Stimulated activated CD8-positive, alpha-beta memory T cell treated with anti-CD3 and anti-CD28 coated beads, Interleukin-2, amount 100 ng/mL, for 1 hour (primary cell): ENCODE data around the gene ZNF543.
"Not testable (repeated sequence)": the region's sequence is repeated elsewhere in the genome, so short reads cannot be mapped to it uniquely, and the experiment has no call there.

Source experiments
- DNase-seq, 2 donors: peaks; one replicate each; pipeline ENCODE4 v3.0.0-alpha.2; 2020; ENCODE audit warnings: low read depth in 2 of 2

Gene ZNF543

GRCh38 chr19:57320180-57321084 lies at the start of gene ZNF543:
ZNF543 (plus strand) TSS chr19:57320472; CDS start chr19:57320854, 382 bp downstream.
- DNase-seq = peak; percentile 85 to 87

DNA sequence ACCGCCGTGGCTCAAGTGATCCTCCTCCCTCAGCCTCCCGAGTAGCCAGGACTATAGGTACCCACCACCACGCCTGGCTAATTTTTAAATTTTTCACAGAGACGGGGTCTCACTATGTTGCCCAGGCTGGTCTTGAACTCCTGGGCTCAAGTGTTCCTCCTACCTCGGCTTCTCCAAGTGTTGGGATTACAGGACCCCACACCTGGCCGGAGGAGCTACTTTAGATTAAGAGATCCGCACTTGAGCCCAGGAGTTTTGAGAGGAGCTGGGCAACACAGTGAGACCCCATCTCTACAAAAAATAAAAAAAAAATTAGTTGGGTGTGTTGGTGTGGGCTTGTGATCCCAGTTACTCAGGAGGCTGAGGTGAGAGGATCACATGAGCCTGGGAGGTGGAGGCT lies 49.0 kb upstream of the ZNF543 start:
- no peak for DNase-seq

GRCh38 chr19:57273014-57273413 lies 47.3 kb upstream of the ZNF543 start:
- no peak for DNase-seq

GRCh38 chr19:57276430-57276829 lies 43.8 kb upstream of the ZNF543 start:
- no peak for DNase-seq

DNA sequence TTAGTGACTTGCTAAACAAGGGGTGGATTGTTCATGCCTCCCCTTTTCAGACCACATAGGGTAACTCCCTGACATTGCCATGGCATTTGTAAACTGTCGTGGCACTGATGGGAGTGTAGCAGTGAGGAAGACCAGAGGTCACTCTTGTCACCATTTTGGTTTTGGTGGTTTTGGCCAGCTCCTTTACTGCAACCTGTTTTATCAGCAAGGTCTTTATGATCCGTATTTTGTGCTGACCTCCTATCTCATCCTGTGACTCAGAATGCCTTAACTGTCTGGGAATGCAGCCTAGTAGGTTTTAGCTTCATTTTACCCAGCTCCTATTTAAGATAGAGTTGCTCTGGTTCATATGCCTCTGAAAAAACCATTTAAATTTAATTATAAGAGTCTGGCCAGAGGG lies 41.8 kb upstream of the ZNF543 start:
- not testable (repeated sequence) for DNase-seq

GRCh38 chr19:57279418-57280164 lies 40.7 kb upstream of the ZNF543 start:
- DNase-seq = peak; percentile 52 to 61

DNA sequence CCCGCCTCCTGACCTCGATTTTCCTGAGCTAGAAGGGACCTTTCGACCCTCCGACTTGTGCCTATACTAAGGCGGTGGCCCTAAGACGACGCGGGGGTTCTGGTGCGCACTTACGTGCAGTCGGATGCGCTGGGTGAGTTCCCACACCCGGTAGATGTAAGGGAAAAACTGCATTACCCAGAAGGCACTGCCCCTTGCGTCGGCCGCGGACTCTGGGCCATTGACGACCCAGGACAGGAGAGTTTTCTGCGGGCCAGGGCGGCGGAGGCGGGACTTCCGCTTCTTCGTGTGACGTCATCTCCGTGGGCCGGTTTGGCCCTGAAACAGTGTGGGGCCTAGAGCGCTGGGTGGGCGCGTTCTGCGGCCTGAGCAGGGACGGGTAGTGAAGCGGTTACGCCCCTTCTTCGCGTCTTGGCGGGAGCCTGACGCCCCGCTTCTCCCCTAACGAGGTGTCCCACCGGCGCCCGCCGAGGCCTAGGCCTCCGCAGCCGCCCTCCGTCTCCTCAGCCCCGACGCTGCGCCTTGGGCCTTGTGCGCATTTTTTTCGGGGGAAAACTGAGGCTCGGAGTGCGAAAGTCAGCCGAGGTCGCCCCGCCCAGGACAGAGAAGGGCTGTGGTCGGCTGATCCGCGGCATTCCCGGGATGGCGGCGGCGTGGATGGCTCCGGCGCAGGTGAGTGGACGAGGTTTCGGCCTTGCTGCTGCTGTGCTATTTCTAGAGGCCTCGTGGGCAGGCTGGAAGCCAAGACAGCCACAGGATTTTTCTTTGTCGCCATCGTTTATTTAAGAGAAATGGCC lies 39.9 kb upstream of the ZNF543 start, which contains the start of gene ZNF460:
Gene ZNF460, plus strand, starts transcription at position 321 of the 797 bp plus-strand sequence. Its CDS starts 322 bp downstream, at position 643.
- DNase-seq = peak; percentile 93

DNA sequence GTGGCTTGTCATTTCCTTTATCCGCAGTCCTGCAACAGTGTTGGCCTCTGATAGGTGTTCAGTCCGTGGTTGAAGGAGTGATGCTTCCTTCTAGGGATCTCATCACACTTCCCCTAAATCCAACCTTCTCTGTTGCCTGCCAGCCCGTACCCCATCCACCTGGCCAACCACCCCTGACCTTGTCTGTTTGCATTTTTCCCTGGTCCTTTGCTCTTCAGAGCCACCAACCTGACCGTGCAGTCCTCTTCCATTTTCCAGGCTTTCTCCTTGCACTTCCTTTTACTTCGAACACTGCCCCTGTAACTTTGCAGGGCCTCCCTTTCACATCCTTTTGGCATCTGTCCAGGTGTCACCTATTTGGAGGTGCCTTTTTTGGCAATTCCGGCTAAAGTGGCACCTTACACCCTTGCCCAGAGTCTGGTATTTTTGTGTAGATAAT lies 39.3 kb upstream of the ZNF543 start:
- DNase-seq = no peak

DNA sequence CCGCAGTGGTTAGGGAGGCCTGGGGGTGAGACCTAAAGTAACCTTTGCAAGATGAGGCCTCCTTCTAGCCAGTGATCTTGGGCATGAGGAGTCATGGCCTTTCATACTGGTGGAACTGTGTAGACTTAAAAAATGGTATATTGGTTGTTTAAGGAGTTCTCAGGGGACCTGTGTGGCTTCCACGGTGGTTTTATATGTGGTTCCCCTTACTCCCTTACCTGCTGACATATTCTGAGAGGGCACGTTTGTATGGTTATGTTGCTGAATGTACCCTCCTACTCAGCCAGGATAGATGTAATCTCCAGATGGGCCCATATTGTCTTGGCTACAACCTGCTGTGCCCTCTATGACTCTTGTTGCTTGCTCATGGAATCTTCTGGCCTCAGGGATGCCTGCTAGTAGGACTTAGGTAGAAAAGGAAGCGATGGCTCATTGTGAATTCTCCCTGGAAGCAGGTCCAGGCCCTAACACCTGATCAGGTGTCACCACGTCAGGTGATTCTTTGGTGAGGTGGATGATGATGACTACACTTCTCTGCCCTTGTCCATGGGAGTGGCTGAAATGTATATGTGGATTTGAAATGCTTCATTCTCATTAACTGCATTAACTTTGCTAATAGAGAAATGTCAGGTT lies 38.1 kb upstream of the ZNF543 start:
- no peak for DNase-seq

- no peak for DNase-seq
Observed at GRCh38 chr19:57288373-57288772, 31.9 kb upstream of the ZNF543 start.

- no peak for DNase-seq
Observed at GRCh38 chr19:57290970-57291369, 29.3 kb upstream of the ZNF543 start.

- DNase-seq = no peak
Observed at GRCh38 chr19:57292547-57292946, 27.7 kb upstream of the ZNF543 start.

GRCh38 chr19:57293719-57294118 lies 26.6 kb upstream of the ZNF543 start:
- DNase-seq = no peak

DNA sequence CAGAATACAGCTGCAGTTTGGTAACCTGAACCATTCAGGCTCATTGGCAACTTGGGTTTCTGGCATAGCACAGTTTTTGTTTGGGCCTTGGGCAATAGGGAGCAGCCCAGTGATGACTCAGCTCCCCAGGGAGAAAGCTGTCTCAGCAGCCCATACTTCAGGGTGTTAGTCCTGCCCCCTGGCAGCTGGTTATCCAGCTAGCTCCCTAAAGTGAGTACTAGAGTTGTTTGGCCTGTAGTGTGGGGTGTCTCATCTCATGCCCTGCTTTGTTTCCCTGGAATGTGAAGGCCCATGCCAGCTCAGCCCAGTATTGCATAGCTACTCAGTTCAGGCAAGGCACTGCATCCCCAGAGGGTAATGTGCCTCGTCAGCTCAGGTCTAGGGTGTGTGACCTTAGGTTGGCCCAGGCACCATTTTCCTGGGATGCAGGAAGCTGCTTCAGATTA lies 18.2 kb upstream of the ZNF543 start:
- no peak for DNase-seq

- DNase-seq = no peak
Observed at GRCh38 chr19:57302727-57303401, 17.4 kb upstream of the ZNF543 start.

DNA sequence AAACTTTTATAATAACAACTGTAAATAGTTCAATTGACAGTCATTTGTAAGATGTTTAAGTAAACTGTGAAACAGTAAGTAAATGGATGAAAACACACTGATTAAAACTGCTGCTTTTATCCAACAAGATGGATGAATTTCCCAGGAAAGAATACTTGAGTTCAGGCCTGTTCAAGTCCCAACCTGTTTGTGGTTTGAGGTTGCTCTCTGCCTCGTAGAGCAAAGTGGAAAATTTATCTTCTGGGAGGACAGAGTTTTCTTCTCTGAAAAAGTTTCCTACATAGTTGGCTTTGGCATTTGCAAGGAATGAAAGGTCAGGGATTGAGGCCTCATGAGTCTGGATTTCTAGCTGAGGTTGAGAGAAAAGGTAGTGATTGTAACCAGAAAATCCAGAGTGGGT lies 15.2 kb upstream of the ZNF543 start:
- DNase-seq = no peak

GRCh38 chr19:57308514-57308913 lies 11.8 kb upstream of the ZNF543 start:
- DNase-seq = no peak

DNA sequence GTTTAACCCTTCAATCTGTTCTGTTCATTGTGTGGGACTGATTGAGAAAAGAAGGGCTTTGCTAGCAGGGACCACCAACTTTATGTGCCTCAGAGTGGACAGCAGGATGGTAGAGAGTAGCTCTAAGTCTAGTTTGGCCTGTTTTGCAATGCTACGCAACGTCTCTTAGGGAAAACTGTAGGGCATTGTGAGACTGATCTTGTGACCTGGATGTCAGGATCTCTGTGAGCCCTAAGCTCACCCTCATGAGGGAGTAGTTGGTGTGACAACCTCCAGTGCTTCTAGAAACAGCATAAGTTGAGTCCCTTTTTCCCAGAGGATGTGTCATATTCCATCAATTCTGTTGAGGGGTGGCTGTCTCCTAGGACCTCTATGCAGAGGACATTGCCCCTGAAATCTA lies 9.5 kb upstream of the ZNF543 start:
- no peak for DNase-seq

GRCh38 chr19:57314146-57314545 lies 6.1 kb upstream of the ZNF543 start:
- DNase-seq = no peak

DNA sequence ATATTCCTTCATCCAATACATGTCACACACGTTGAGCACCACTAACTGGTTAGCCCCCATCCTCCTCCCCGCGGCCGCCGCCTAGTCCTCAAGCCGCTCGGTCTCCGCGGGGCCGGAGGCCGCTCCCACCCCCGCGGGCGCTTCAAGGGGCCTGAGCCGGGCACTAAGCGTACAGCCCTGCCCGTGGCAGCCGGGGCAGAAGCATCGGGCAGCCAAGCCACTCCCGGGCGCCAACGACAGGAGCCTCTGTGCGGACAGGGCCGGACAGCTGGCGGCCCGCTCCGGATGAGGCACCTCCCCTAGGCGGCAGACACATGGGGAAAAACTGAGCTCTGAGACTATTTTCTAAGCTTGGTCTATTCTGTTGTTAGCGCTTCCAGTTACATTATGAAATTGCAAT lies 2.8 kb upstream of the ZNF543 start:
- no peak for DNase-seq

GRCh38 chr19:57319869-57320179 lies 448 bp upstream of the ZNF543 start:
- DNase-seq = no peak
